GM23248 (cell line): ENCODE results near the gene NOXRED1.

ENCODE experiments used
- EZH2 ChIP-seq: fragments of 200-600 bp; sonication (generic); IDR thresholded peaks from 2 replicates; pipeline ENCODE4 v1.6.1; 2018; ENCODE audit warnings: antibody characterized with exemption, mild to moderate bottlenecking; ENCODE audit not compliant: insufficient read depth, poor library complexity, severe bottlenecking
- EZH2phosphoT487 ChIP-seq: fragments of 200-600 bp; sonication (generic); IDR thresholded peaks from 2 replicates; pipeline ENCODE4 v1.6.1; 2018; ENCODE audit warnings: antibody characterized with exemption, moderate library complexity, mild to moderate bottlenecking, low read depth; ENCODE audit not compliant: insufficient read depth

GRCh38 chr14:77364146-77364545 lies 59.2 kb downstream of the NOXRED1 start:
- TF ChIP-seq EZH2 (no peak), EZH2phosphoT487 (no peak)
